ENCODE results near the gene KREMEN2. TPM values are rescaled to one million over a fixed set of nuclear protein-coding genes. Genes with fewer than 3 reads are reported as not detected.

The KREMEN2 gene
- total RNA-seq, 4 donors from 2014 or later = 0.19 to 3.9 (median 2.1) TPM; not detected in 1

Small RNA genes within 50 kb of the gene (small RNA-seq; reads per million reads assigned to genes)
- gene LINC00514 = 0 reads per million in 4 donors

Other genes with a start within 250 kb of the KREMEN2 start
- gene PRSS27, start 244.1 kb upstream of the KREMEN2 start, total RNA-seq = 100 to 1,000 TPM; 188 to 463 (median 228) TPM
- 100 to 1,000 TPM in 3 of 4 donors, 10 to 100 TPM in 1; 80.7 to 290 (median 233) TPM for gene SRRM2, start 211.6 kb upstream of the KREMEN2 start, total RNA-seq
- 100 to 1,000 TPM; 186 to 446 (median 288) TPM for gene ELOB, start 187.0 kb upstream of the KREMEN2 start, total RNA-seq
- not detected for gene PRSS33, start 176.7 kb upstream of the KREMEN2 start, total RNA-seq
- gene PRSS41, start 165.8 kb upstream of the KREMEN2 start, total RNA-seq = not detected
- gene PRSS21, start 147.0 kb upstream of the KREMEN2 start, total RNA-seq = 1 to 10 TPM in 1 of 4 donors, not detected in 3; 1.5 TPM
- gene ZG16B, start 134.0 kb upstream of the KREMEN2 start, total RNA-seq = 10 to 100 TPM in 1 of 4 donors, under 1 TPM in 2, not detected in 1; 0.34 to 38.5 (median 0.44) TPM
- gene PRSS22, start 106.1 kb upstream of the KREMEN2 start, total RNA-seq = 100 to 1,000 TPM in 2 of 4 donors, 10 to 100 TPM in 2; 36.6 to 149 (median 113) TPM
- gene FLYWCH2, start 81.1 kb upstream of the KREMEN2 start, total RNA-seq = 10 to 100 TPM; 18.9 to 47.9 (median 39.5) TPM
- gene FLYWCH1, start 52.3 kb upstream of the KREMEN2 start, total RNA-seq = 10 to 100 TPM; 25.4 to 52.1 (median 27.1) TPM
- 10 to 100 TPM in 1 of 4 donors, 1 to 10 TPM in 3; 2.9 to 18.8 (median 8.0) TPM for gene PAQR4, start 5.1 kb downstream of the KREMEN2 start, total RNA-seq
- gene PKMYT1, start 16.2 kb downstream of the KREMEN2 start, total RNA-seq = 10 to 100 TPM in 3 of 4 donors, 1 to 10 TPM in 1; 4.2 to 33.1 (median 13.0) TPM
- gene CLDN9, start 48.6 kb downstream of the KREMEN2 start, total RNA-seq = not detected
- gene CLDN6, start 53.9 kb downstream of the KREMEN2 start, total RNA-seq = not detected
- 10 to 100 TPM; 15.3 to 46.0 (median 28.6) TPM for gene TNFRSF12A, start 56.1 kb downstream of the KREMEN2 start, total RNA-seq
- gene HCFC1R1, start 59.7 kb downstream of the KREMEN2 start, total RNA-seq = 10 to 100 TPM; 17.9 to 32.4 (median 18.4) TPM
- 10 to 100 TPM; 17.4 to 27.9 (median 25.8) TPM for gene THOC6, start 59.8 kb downstream of the KREMEN2 start, total RNA-seq
- gene BICDL2, start 72.7 kb downstream of the KREMEN2 start, total RNA-seq = 100 to 1,000 TPM in 2 of 4 donors, 10 to 100 TPM in 2; 54.9 to 204 (median 96.4) TPM
- gene MMP25, start 82.3 kb downstream of the KREMEN2 start, total RNA-seq = 1 to 10 TPM in 1 of 4 donors, under 1 TPM in 3; 0.19 to 1.4 (median 0.61) TPM
- 10 to 100 TPM in 3 of 4 donors, 1 to 10 TPM in 1; 4.6 to 31.7 (median 17.3) TPM for gene IL32, start 101.4 kb downstream of the KREMEN2 start, total RNA-seq
- not detected for gene ZSCAN10, start 135.0 kb downstream of the KREMEN2 start, total RNA-seq
- gene ZNF205, start 148.3 kb downstream of the KREMEN2 start, total RNA-seq = 10 to 100 TPM in 3 of 4 donors, 1 to 10 TPM in 1; 9.7 to 13.9 (median 11.9) TPM
- 10 to 100 TPM in 1 of 4 donors, 1 to 10 TPM in 3; 3.9 to 14.3 (median 6.4) TPM for gene ZNF213, start 170.8 kb downstream of the KREMEN2 start, total RNA-seq
- not detected for gene OR1F1, start 223.9 kb downstream of the KREMEN2 start, total RNA-seq

All from esophagus squamous epithelium (tissue), 4 donors.